GM18505 (cell line): ENCODE results near the gene TAS2R60.
"Not testable (repeated sequence)": the region's sequence is repeated elsewhere in the genome, so short reads cannot be mapped to it uniquely, and the experiment has no call there.

Experiments used
- ATAC-seq: cut with Tn5 transposase; IDR thresholded peaks from one replicate; pipeline ENCODE4 v1.9.1; 2021; ENCODE audit not compliant: unreplicated experiment
- POLR2A ChIP-seq: IDR thresholded peaks from 4 replicates; pipeline ENCODE4 v1.6.1; 2011; ENCODE audit warnings: borderline replicate concordance; ENCODE audit not compliant: insufficient read depth, insufficient read length; ENCODE audit errors: extremely low read depth

TAS2R60 gene

DNA sequence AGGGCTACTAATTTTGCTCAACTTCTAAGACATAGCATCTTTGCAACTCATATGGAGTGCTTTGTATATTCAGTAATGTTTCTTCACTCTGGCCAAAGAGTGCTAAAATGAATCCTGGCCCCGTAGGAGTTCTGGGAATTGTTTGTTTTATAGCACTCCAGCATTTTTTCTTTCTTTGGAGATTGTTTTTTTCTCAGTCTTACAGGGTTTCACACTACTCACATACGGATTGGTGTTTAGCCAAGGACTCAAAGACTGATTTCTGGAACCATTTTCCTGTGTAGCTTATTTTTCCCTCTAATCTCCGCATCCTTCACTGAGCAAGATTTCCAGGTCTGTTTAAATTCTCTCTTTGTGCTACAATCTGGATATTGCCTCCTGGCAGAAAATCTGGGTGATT is 40.9 kb downstream of the TAS2R60 start:
- TF ChIP-seq POLR2A = no peak
- no peak for ATAC-seq

- ATAC-seq = no peak
- TF ChIP-seq POLR2A = no peak
Observed at GRCh38 chr7:143485094-143485493, 41.8 kb downstream of the TAS2R60 start.

DNA sequence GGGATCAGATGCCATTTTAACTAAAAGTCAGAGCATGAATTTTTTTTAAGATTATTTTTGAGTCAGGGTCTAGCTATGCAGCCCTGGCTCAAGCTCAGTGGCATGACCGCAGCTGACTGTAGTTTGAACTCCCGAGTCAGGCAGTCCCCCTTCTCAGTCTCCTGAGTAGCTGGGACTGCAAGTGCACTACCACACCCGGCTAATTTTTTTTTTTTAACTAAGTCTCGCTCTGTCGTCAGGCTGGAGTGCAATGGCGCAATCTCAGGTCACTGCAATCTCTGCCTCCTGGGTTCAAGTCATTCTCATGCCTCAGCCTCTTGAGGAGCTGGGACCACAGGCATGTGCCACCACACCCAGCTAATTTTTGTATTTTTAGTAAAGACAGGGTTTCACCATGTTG is 42.2 kb downstream of the TAS2R60 start:
- no peak for ATAC-seq
- TF ChIP-seq POLR2A = no peak

DNA sequence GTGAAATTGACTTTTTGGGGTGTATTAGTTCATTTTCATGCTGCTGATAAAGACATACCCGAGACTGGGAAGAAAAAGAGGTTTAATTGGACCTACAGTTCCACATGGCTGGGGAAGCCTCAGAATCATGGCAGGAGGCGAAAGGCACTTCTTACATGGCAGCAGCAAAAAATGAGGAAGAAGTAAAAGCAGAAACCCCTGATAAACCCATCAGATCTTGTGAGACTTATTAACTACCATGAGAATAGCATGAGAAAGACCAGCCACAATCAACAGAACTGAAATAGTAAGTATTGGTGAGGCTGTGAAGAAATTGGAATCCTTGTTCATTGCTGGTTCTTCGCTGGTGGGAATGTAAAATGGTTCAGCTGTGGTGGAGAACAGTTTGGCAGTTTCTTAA is 43.0 kb downstream of the TAS2R60 start:
- ATAC-seq = not testable (repeated sequence)

DNA sequence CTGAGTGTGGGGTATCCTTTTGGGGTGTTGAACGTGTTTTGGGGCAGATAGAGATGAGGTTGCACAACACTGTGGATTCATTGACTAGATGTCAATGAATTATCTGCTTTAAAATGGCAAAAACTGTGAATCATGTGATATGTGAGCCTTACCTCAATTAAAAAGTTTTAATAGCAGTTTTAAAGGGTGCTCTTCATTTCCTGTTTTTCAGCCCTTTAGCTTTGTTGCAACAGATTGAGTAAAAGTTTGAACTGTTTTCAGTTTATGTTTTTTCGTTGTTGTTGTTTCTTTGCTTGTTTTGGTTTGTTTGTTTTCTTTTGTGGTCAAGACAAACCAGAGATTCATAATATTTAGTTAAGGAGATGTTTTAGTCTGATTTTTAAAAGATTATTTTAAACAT is 43.8 kb downstream of the TAS2R60 start:
- TF ChIP-seq POLR2A = no peak
- ATAC-seq = no peak

DNA sequence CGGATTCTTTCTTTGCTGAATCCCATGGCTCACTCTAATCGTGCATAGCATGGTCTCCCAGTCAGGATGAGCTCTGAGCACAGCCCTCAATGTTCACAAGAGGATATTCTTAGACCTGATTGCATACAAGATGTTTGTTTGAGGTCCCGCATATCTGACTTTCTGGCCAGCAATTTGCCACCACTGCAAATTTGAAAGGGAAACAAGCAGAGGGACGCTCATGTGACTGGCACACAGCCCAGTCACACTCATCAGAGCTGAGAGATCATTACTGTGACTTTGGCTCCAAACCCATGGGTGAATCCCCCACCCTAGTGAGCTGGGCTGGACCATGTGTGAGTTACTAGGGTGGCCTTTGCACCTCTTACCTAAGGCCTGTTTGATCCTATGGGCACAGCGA is 44.3 kb downstream of the TAS2R60 start:
- ATAC-seq = no peak
- no peak for TF ChIP-seq POLR2A

DNA sequence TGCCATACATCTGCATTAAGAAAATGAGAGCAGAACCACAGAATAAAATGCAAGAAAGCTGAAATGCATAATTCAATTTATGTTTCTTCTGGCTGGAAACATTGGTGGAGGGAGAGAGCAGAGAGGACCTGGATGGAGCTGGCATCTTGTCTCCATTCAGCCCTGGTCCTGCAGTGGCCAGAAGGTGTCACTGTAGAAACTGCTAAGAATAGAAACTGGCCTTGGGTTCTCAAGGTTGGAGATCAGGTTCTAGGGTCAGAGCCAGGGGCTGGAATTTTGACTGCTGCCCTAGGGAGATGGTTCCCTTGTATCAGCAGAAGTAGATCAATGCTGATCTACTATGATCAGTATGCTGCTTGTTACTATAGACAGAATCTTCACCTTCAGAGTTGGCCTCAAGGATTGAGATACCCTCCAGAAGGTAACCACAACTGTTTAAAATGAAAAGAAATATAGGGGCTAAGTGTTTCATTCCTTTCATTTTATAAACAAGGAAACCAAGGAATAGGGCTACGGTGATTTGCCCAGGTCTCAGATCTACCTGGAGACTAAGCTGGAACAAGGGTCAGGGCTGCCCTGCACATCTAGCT is 47.6 kb downstream of the TAS2R60 start:
- TF ChIP-seq POLR2A = no peak
- no peak for ATAC-seq

- ATAC-seq = no peak
Observed at GRCh38 chr7:143492043-143492471, 48.8 kb downstream of the TAS2R60 start.

DNA sequence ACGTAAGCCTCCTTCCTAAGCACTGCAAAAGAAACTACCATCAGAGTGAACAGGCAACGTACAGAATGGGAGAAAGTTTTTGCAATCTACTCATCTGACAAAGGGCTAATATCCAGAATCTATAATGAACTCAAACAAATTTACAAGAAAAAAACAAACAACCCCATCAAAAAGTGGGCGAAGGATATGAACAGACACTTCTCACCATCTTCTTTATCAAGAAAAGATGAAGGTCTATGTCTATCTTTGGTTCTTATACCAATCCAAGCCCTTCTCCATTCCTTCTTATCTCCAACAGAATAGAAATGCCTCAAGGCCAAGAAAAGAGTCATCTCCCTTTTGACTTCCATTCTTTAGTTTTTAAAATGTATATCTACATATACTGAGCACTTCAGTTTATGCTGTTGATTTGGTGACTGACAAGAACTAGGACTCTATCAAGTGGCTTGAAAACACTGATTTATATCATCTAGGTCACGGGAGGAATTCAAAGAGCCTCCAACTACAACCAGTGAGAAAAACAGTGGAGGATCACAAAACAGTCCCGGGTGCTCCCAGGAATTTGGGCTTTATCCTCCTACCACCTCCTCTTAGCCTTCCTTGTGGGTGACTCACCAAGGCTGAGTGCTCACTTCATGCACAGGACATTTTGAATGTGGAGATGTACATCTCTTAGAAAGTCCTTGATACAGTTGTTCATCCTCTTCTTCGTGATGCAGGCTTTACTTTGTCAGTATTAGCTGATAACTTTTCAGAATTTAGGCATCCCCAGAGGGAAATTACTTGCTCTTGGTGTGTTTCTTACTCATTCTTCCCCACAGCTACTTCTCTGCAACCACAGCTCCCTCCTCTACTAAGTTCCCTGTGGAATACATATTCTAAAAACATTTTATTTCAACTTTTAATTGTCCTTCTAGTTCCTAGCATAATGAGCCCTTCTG is 49.8 kb downstream of the TAS2R60 start:
- no peak for TF ChIP-seq POLR2A
- no peak for ATAC-seq

More at GRCh38 chr7:143492043-143492471, 48.8 kb downstream of the TAS2R60 start:
- no peak for TF ChIP-seq POLR2A

DNA sequence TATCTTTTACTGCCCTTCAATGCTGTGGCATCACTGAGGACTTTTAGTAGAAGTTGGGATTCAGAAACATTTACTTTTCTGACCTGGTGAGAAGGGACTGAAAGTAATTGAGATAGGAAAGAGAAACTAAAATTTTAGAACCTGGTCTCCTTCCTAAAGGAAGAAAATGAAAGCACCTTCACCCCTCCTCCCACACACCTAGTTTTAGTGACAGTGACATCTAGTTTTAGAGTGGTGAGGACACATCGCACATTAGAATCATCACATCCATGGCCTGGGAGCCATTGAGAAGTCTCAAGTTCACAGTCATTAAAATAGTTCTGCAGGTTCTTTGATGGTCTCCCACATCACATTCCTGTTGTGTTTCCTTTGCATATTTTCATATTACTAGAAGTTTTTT is 50.5 kb downstream of the TAS2R60 start:
- no peak for ATAC-seq
- TF ChIP-seq POLR2A = no peak
